NCI-H1092 treated with DMSO at 0.1 percent for 48 hours (cell line): ENCODE measurements around the gene TUBA4B.

Source experiments
- DNase-seq: peaks from one replicate; lab custom pipeline; 2025; lab: John Stamatoyannopoulos, UW

Gene TUBA4B

GRCh38 chr2:219218732-219219701 is 34.0 kb upstream of the TUBA4B start, which contains the start of gene ABCB6:
ABCB6 (minus strand) TSS chr2:219218958; CDS start chr2:219218673, 285 bp downstream.
- peak; percentile 85 for DNase-seq

- DNase-seq: no peak
Observed at GRCh38 chr2:219219784-219220532, 33.1 kb upstream of the TUBA4B start.

- DNase-seq: no peak
Observed at GRCh38 chr2:219220652-219221402, 32.2 kb upstream of the TUBA4B start.

GRCh38 chr2:219221957-219222518 is 31.0 kb upstream of the TUBA4B start:
- DNase-seq: no peak

GRCh38 chr2:219223831-219224610 is 29.0 kb upstream of the TUBA4B start:
- no peak for DNase-seq

- DNase-seq: no peak
Observed at GRCh38 chr2:219225350-219225749, 27.7 kb upstream of the TUBA4B start.

GRCh38 chr2:219228041-219228910 is 24.8 kb upstream of the TUBA4B start:
- no peak for DNase-seq

GRCh38 chr2:219228911-219229304 is 24.1 kb upstream of the TUBA4B start:
- no peak for DNase-seq

- DNase-seq: peak; percentile 95
Observed at GRCh38 chr2:219229305-219230058, 23.6 kb upstream of the TUBA4B start, which contains the start of the genes ANKZF1 and ATG9A. ANKZF1 (plus strand) TSS chr2:219229806; CDS start chr2:219230258, 452 bp downstream. ATG9A (minus strand) TSS chr2:219229636; CDS start chr2:219228024, 1,612 bp downstream.

GRCh38 chr2:219230059-219230540 is 22.9 kb upstream of the TUBA4B start:
- DNase-seq: no peak

- no peak for DNase-seq
Observed at GRCh38 chr2:219234331-219234730, 18.7 kb upstream of the TUBA4B start.

GRCh38 chr2:219243291-219243761 is 9.7 kb upstream of the TUBA4B start:
- no peak for DNase-seq

GRCh38 chr2:219244789-219245147 is 8.3 kb upstream of the TUBA4B start:
- DNase-seq: no peak

GRCh38 chr2:219245148-219245898 is 7.7 kb upstream of the TUBA4B start, which contains the start of the genes GLB1L and STK16:
GLB1L (minus strand) TSS chr2:219245444; CDS start chr2:219243573, 1,871 bp downstream.
STK16 (plus strand) TSS chr2:219245479; CDS start chr2:219246000, 521 bp downstream.
- DNase-seq: peak; percentile 54

GRCh38 chr2:219245899-219246230 is 7.2 kb upstream of the TUBA4B start:
- DNase-seq: no peak

GRCh38 chr2:219246559-219246958 is 6.5 kb upstream of the TUBA4B start:
- no peak for DNase-seq

GRCh38 chr2:219247678-219248642 is 5.1 kb upstream of the TUBA4B start:
- DNase-seq: no peak
